ENCODE results near the gene S100A10.

S100A10 gene, protein sequence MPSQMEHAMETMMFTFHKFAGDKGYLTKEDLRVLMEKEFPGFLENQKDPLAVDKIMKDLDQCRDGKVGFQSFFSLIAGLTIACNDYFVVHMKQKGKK

DNA sequence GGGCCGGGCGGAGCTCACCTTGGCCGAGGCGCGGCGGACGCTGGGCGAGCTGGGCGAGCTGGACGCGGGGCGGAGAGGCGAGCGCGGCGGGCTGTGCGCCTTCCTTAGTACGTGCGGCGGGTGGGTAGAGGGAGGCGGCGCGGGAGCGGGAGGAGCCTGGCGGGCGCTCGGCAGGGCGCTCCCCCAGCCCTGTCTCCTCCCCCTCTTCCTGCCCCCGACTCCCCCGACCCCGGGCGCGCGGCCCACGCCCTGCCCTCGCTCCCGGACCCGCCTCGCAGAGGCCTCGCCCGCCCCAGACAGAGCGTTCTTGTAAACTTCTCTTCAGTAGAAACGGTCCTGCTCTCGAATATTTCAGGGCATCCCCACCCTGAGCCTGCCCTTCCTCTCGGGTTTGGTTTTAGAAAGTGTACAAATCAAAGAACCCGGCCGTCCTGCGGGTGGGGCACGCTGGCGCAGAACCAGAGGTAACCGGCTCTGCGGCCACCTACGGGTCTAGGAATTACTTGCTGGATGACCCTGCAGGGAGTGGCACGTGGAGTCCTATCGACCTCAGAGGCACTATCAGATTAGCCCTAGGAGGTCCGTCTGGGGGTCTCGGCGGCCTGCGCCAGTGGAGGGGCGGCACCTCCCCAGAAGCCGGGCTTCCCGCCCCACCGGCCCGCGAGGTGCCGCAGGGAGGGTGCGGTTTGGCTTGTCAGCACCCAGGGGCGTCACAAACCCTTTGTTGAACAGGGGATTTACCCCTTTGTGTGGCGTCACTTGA is at the start of gene S100A10:
Gene S100A10 (minus strand): TSS at position 126 of the 763 bp plus-strand sequence. CDS start 7,629 bp downstream, outside the sequence.
- DNase-seq (ENCODE audit: low spot score): no peak

DNA sequence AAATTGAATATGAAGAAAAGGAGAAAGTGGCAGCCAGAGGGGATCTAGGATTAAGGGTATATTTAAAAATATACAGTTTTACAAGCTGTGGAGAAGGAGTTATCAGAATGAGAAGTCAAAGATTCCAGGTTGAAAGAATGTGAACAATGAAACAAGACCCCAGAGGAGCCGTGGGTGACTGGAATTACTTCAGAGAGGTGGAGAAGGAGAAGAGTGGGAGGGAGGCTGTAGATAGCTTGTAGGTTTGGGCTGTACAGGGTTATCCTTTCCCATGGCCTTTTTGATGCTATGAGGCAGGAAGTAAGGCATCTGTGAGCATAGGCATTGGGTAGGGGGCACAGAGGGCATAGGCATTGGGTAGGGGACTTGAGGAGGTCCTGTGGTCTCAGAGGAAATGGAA is 48.4 kb upstream of the S100A10 start:
- DNase-seq (ENCODE audit: low spot score): no peak

DNA sequence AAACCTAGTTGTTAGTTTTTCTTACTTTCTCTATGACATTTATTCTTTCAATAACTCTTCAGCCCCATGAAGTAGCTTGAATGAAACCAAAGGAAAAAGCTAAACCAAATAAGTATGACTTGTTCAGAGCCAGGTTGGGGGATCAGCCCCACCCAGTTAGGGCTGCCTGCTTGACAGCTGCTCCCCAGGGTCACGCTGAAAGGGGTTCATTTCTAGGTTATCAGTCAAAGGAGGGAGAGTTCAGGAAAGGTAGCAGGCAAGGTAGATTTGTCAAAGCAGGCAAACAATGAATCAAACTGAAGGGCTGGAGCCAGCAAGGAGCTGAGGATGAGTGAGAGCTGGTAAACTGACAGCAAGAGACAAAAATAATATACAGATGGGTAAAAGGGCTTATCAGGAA is 46.2 kb upstream of the S100A10 start:
- DNase-seq (ENCODE audit: low spot score): no peak

DNA sequence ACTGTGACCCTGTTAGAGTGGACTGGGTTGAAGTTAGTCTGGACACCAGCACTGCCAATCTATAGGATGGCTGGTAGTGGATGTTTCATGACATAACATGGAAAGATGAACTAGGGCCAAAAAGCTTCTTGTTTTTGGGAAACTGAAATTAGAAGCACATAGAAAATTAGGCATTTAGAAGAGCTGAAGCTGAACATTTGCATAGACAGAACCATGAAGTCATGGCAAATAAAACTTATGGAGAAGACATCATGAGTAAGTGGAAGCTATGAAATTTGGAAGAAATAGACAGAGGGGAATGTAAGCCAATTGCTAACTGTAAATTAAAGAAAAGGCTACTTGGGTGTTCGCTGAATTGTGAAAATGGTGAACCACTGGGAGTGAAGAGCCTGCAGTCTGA is 45.8 kb upstream of the S100A10 start:
- no peak for DNase-seq (ENCODE audit: low spot score)

DNA sequence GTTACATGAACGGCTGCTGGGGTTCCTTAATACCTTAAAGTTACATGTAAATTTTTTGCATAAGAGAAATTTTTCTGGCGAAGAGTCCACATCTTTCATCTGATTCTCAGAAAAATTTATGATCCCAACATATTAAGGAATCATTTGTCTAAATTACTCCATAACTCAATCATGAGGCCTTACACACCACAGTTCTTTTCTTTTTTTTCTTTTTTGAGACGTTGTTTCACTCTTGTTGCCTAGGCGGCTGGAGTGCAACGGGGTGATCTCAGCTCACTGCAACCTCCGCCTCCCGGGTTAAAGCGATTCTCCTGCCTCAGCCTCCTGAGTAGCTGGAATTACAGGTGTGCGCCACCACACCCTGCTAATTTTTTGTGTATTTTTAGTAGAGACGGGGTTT is 45.2 kb upstream of the S100A10 start:
- no peak for DNase-seq (ENCODE audit: low spot score)

DNA sequence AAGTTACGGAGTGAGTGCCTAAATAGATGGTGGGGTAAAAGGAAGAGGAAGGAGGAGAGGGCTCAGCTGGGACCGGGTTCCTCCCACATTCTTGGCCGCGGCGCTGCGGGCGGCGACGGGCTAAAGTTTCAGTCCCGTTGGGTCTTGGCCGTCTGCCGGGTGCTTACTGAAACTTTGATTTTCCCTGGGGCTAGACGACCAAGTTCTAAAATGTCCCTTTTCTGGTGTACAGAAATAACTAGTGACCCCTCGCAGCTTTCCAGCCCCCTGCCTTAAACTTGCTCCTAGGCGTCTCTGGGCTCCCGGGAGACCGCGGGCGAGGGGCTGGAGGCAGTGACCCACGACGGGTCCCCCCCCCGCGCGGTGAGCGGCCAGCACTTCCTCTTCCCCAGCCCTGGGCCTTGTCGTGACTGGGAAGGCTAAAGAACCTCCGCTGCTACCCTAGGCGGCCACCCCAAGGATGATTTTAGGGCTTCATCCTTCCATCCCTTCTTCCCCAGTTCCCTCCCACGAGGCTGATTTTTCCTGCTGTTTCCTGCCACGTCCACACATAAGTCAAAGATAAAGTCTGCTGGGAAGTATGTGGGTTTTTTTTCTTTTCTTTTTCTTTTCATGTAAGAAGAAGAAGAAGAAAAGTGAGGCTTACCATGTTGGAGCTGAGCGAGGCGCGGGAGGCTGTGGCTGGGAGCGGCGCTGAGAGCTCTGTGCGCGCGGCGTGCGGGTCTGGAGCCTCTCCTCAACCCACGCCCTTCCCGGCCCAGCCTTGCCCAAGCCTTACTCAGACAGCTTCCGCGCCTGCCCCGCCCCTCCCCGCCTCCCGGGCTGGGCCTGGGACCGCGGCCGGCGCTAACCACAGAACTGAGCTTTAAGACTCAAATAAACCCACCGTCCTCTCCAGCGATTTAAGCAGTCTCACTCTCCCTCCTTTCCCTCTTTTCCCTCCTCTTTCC is 42.9 kb upstream of the S100A10 start, which contains the start of gene S100A11:
Gene S100A11 (minus strand): TSS at position 738 of the 950 bp plus-strand sequence. CDS start 89 bp downstream, at position 649.
- peak; percentile 79 for DNase-seq (ENCODE audit: low spot score)

DNA sequence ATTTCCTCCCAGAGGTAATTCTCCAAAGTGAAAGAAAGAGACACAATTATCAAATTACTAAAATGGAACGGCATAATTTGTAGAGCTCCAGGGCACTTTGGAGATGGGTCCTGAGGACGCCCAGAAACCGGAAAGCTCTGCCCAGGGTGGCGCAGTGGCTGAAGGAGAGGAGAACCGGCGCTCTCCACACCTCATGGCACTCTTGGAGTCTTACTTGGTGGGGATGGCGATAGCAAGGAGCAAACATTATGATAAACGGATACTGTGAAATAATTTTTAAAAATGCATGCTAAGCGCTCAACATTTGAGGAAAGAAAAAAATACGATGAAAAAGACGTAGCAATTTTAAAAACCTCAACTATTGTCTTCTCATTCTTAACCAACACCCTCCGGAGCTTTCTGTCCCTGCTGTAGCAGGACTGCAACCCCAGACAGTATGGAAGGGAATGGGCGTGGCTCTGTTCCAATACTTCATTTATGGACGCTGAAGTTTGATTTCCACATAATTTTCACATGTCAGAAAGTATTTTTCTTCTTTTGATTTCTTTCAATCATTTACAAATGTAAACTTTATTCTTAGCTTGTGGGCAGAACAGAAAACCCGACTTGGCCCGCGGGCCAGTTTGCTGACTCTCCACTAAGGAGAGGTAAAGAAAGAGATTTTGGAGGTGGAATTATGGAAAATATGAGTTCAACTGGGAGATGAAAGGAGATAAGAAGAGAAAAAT is 42.0 kb upstream of the S100A10 start:
- DNase-seq (ENCODE audit: low spot score): peak; percentile 60

DNA sequence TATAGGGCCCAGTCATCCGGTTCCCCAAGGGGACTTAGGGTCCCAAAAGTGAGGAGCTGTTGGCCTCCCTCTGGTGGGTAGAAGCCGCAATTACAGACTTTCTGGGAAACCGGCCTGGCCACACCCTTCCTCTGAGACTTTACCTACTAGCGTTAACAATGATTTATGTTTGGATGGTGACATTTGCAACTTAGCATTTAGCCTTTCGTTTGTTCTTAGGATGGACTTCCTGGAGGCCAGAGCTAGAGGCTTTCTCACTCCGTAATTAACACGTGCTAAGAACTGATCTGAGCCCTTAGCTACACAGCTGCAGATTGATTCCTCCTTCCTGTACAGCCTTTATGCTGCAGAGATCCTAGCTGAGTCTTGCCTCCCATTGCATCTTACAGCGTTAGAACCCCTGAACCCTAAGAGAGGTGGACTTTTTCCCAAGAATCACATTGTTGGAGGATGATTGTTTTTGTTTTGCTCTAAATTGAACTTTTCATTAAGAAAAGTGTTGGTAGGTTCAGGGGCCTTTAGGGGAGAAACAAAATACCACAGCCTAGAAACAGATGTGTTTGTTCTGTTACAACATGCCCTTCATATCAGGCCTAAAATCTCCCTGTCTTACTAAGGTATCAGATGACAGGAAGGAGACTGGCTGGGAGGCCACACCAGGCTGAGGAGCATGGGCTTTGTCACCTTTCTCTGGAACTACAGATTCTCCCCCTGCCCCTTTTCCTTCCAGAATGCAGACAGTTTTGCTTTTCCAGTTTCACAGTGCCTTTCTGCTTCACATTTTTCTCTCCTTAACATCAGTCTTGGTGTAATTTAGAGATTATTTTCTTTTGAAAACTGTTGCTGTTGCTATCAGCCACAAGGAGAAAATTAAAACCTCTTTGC is 41.2 kb upstream of the S100A10 start:
- DNase-seq (ENCODE audit: low spot score): peak; percentile 89

DNA sequence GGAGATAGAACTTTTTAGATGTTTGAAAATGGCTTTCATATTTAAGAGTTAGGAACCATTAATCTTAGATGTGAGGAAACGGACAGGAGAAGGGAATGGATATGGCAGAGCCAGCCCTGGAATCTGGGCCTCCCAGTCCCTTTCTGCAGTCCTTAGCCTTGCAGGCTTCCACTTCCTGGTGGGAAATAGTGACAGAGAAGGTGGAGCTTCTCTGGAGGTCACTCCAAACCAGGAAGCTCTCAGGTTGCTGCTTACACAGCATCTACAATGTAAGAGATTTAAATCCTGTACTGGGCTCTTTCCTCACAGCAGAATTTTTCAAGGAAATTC is 40.6 kb upstream of the S100A10 start:
- peak; percentile 71 for DNase-seq (ENCODE audit: low spot score)

DNA sequence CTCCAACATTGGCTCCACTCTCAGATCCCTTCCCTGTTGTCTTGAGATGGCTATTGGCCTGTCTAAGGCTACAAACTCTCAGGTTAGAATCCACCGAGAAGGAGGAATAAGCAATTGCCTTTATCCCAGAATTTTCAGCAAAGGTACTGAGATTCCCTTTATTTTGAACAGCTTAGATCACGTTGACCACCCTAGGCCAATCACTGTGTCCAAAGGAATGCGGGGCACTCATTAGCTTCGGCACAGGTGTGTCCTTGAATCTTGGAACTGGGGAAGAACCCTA is 36.2 kb upstream of the S100A10 start:
- DNase-seq (ENCODE audit: low spot score): no peak

DNA sequence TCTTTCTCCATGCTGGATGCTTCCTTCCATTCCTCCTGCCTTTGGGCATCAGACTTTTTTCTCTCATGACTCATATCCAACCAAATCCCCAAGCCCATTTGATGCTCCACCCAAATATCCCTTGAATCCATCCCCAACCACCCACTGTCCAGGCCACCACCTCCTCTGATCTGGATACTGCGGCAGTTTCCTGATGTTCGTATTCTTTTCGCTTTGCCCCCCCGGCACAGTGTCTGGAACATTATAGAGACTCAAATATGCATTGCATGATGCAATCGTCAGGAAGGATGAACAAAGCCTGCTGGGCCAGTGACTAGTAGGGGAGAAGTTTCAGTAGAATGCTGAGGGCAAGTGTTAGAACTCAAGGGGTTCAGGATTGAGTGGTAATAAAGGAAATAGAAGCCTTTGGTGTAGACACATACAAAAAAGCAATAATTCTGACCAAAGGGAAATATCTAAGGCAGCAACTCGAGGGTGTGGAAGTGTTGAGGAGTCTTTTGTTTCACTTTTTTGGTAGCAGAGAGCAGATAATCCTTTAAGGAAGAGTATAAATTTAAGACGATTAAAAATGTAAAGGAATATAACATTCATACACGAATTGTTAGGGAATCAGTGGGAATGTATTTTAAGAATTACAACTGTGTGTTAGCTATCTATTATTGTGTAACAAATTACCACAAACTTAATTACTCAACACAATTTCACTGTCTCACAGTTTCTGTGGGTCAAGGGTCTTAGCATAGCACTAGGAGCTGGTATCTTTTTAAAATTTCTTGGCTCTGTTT is 35.7 kb upstream of the S100A10 start:
- no peak for DNase-seq (ENCODE audit: low spot score)

DNA sequence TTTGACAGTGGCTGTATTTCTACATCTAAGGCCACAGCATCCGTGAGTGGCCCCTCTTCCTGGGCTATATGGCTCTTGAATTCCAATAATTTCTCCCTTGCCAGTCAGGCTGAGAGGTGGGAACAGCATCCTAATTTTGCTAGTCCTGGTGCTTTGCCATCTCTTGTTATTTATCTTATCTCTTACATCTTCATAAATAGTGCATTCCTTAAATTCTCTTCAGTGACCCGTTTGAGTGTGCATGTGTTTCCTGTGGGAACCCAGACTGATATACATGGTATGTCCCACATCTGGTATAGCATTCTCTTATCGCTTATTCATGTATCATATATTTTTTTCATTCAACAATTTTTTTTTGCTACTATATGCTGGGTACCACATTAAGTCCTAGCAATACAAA is 33.2 kb upstream of the S100A10 start:
- DNase-seq (ENCODE audit: low spot score): no peak

DNA sequence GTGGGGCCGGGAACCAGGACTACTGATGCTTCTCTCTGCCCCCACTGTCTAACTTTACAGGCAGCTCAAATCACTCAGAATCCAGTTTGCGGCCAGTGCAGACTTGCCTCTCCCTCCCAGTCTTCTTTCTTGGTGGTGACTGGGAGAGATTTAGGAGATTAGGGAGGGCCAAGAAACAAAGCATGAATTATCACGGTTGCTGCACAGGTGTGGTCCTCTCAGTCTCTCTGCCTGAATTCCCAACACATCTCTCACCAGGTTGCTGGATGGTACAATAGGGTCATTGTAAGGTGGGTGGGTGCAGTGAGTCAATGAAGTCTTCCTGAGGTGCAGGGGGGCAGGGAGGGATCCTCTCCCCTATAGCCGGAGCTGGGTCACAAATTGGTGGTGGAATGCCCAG is 30.6 kb upstream of the S100A10 start:
- DNase-seq (ENCODE audit: low spot score): no peak

DNA sequence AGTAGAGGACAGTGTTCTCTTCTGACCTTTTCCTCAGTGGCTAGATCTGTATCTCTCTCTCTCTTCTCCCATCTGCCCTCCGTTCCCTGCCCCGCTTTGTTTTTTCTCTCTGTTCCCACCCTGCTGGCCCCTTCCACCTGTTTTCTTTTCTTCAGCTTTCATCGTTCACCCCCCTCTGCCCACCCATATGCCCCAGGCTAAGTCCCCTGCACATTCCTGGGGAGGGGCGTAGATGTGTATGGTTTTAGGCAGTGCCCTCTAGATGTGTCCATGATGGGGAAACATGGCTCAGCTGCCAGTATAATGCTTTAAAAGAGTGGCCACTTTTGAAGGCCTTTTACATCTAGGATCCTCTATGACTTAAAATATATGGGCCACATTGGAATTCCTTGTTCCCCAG is 29.6 kb upstream of the S100A10 start:
- DNase-seq (ENCODE audit: low spot score): no peak

DNA sequence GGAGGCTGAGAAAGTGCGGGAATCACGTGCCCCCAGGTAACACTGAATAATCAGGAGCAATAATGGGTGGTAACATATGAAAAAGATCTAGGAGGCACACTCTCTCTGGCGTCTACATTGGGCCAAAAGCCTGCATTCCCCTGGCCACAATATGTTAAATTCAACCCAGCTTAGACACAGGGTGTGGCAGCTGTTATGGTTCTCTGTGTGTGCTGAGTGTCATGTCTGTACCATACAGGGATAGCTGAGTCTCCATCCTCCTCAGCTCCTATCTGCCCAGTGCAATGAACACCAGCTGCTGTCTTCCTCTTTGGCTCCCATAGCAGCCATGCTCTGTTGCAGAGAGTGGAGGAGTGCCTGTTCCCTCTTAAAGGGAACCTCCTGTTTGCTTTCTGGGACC is 28.8 kb upstream of the S100A10 start:
- no peak for DNase-seq (ENCODE audit: low spot score)

DNA sequence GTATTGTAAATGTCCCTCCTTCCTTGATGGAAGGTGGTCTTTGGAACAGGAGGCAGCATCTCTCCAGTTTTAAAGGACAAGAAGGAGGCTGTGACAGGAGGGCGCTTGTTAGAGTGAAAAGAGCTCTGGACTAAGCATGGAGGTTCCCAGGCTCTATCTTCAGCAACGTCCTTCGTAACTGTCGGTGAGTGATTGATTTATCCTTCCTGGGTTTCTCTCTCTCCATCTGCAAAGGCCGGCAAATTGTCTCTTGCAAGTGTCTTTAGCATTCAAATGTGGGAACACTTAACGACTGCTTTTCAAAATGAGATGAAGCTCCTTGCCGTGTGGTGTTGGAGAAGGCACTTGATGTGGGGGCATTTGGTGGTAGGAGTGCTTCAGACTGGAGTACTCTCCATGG is 27.9 kb upstream of the S100A10 start:
- DNase-seq (ENCODE audit: low spot score): no peak

DNA sequence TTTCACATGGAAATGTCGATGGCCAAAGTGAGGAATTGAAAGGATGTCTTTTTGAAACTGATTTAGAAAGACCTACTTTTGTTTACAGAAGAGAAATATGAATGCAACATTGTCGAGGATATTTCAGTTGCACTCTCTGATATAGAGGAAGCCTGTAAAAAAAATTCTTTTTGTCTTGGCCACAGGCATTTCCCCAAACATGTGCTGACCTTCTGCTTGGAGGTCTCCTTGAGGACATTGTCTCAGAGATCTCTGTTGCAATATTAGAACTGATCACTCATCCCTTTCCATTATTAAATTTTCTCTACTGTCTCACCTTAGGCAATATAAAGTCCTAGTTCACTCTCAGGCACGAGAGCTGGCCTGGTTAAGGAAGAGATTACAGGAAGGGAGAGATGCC is 27.2 kb upstream of the S100A10 start:
- DNase-seq (ENCODE audit: low spot score): no peak

DNA sequence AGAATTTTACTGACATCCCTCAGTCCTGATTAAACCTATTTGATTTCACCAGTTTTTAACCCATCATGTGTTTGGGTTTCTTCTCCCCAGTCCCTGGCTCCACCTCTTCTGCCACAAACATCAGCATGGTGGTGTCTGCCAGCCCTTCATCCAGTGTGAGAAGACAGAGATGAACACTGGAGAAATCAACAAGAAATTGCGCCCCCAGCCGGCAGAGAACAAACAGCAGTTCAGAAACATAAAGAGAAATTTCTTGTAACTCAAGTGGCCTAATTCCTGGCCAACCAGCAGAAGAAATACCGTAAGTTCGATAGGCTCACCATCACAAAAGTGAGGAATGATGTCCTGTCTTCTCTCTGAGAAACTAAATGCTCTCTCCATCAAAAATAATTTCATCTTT is 24.9 kb upstream of the S100A10 start:
- DNase-seq (ENCODE audit: low spot score): no peak

DNA sequence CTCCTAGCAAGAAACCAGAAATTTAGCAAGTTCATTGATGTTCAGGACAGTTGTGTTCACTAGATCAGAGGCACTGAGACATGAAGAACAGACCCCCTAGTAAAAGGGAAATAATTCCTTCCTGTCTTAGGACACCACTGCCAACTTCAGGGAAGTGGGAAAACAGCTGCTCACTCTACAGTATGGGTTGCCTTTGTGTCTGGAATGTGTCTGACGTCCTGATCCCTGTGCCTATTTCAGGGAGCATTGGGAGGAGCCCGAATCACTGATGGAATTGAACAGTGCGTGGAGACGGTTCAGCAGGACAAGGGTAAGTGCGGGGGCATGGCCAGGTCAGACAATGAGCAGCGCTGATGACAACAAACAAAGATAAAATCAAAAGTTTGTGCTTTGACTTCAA is 22.1 kb upstream of the S100A10 start:
- DNase-seq (ENCODE audit: low spot score): no peak

DNA sequence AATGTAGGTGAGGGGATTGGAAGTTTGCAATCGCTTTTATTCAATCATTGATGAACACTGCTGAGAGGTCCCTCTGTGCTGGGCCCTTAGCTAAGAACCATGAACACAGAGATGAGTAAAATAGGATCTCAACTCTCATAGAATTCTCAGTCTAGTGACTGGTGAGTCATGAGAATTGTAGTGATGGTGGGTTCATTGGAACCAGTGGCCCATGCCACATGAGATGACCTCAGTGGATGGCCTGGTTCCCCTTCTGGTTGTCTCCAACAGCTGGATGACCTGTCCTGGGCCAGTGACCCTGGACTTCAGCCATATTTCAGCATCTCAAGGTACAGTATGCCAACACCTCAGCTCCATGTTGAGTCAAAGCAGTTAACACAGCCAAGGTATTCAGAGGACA is 21.3 kb upstream of the S100A10 start:
- DNase-seq (ENCODE audit: low spot score): no peak

Data from COLO829 (cell line).